Ishikawa (cell line): ENCODE data around the gene CFTR.

Source experiments
- EP300 ChIP-seq: IDR thresholded peaks from 2 replicates; pipeline ENCODE4 v1.6.1; 2012; ENCODE audit warnings: borderline replicate concordance
- FOXM1 ChIP-seq: IDR thresholded peaks from 2 replicates; pipeline ENCODE4 v1.6.1; 2012; ENCODE audit warnings: low read depth, borderline replicate concordance
- TAF1 ChIP-seq: IDR thresholded peaks from 2 replicates; pipeline ENCODE4 v1.6.1; 2012; ENCODE audit warnings: low read depth, mild to moderate bottlenecking

GRCh38 chr7:117717357-117717756 is 237.5 kb downstream of the CFTR start:
- TF ChIP-seq EP300 (no peak), TAF1 (no peak), FOXM1 (no peak)
